SK-N-SH treated with all-trans-retinoic acid at 6 μM for 48 hours (cell line): ENCODE measurements around the gene RNPEPL1.

Experiments
- ATAC-seq: fragments of 200-7000 bp; cut with Tn5 transposase; 3 replicates; pipeline ENCODE4 v1.9.1; 2020; ENCODE audit warnings: mild to moderate bottlenecking, moderate library complexity
- ARNTL ChIP-seq: fragments of 450-650 bp; formaldehyde crosslinking; IDR thresholded peaks from 2 replicates; pipeline ENCODE4 v1.5.0; 2020; ENCODE audit warnings: low read depth, mild to moderate bottlenecking, moderate library complexity, borderline replicate concordance
- BACH2 ChIP-seq: fragments of 250-450 bp; sonication (Bioruptor Pico); IDR thresholded peaks from 2 replicates; pipeline ENCODE4 v1.9.0; 2021; ENCODE audit warnings: mild to moderate bottlenecking, borderline replicate concordance
- CSDC2 ChIP-seq: fragments of 250-450 bp; sonication (Bioruptor Pico); IDR thresholded peaks from 2 replicates; pipeline ENCODE4 v1.5.0; 2020; ENCODE audit warnings: mild to moderate bottlenecking, moderate library complexity
- ESRRG ChIP-seq: fragments of 250-450 bp; sonication (Bioruptor Pico); IDR thresholded peaks from 2 replicates; pipeline ENCODE4 v1.6.1; 2021; ENCODE audit warnings: mild to moderate bottlenecking
- GLIS3 ChIP-seq: fragments of 250-450 bp; sonication (Bioruptor Pico); IDR thresholded peaks from 2 replicates; pipeline ENCODE4 v1.5.0; 2020; ENCODE audit warnings: mild to moderate bottlenecking, moderate library complexity
- ISL1 ChIP-seq: fragments of 250-450 bp; sonication (Bioruptor Pico); IDR thresholded peaks from 2 replicates; pipeline ENCODE4 v2.1.2; 2022; ENCODE audit warnings: mild to moderate bottlenecking, moderate library complexity
- OSR1 ChIP-seq: fragments of 250-450 bp; sonication (Bioruptor Pico); IDR thresholded peaks from 2 replicates; pipeline ENCODE4 v1.8.0; 2022; ENCODE audit warnings: moderate library complexity, mild to moderate bottlenecking, inconsistent platforms
- PPARA ChIP-seq: fragments of 250-450 bp; sonication (Bioruptor Pico); IDR thresholded peaks from 2 replicates; pipeline ENCODE4 v1.5.0; 2020; ENCODE audit warnings: mild to moderate bottlenecking, borderline replicate concordance
- RARB ChIP-seq: fragments of 250-450 bp; sonication (Bioruptor Pico); IDR thresholded peaks from 2 replicates; pipeline ENCODE4 v1.8.0; 2021; ENCODE audit warnings: mild to moderate bottlenecking, moderate library complexity
- SNAI2 ChIP-seq: fragments of 250-450 bp; sonication (Bioruptor Pico); IDR thresholded peaks from 2 replicates; pipeline ENCODE4 v1.5.0; 2020; ENCODE audit warnings: mild to moderate bottlenecking, moderate library complexity
- TCF4 ChIP-seq: fragments of 250-450 bp; sonication (Bioruptor Pico); IDR thresholded peaks from 2 replicates; pipeline ENCODE4 v1.8.0; 2021; ENCODE audit warnings: mild to moderate bottlenecking, moderate library complexity, borderline replicate concordance
- TOX ChIP-seq: fragments of 250-450 bp; sonication (Bioruptor Pico); IDR thresholded peaks from 2 replicates; pipeline ENCODE4 v1.8.0; 2021; ENCODE audit warnings: mild to moderate bottlenecking, moderate library complexity, borderline replicate concordance
- ZC3H10 ChIP-seq: fragments of 250-450 bp; sonication (Bioruptor Pico); IDR thresholded peaks from 2 replicates; pipeline ENCODE4 v1.5.1; 2021; ENCODE audit warnings: mild to moderate bottlenecking, moderate library complexity
- ZFP30 ChIP-seq: fragments of 450-650 bp; formaldehyde crosslinking; IDR thresholded peaks from 2 replicates; pipeline ENCODE4 v1.5.0; 2022; ENCODE audit warnings: mild to moderate bottlenecking, moderate library complexity
- ZNF565 ChIP-seq: fragments of 450-650 bp; formaldehyde crosslinking; conservative IDR thresholded peaks from 2 replicates; pipeline ENCODE4 v1.5.0; 2020; ENCODE audit warnings: low read depth, mild to moderate bottlenecking, moderate library complexity
- ZNF70 ChIP-seq: fragments of 450-650 bp; formaldehyde crosslinking; IDR thresholded peaks from 2 replicates; pipeline ENCODE4 v1.5.0; 2020; ENCODE audit warnings: mild to moderate bottlenecking, moderate library complexity
- ZNF8 ChIP-seq: fragments of 450-650 bp; formaldehyde crosslinking; IDR thresholded peaks from 2 replicates; pipeline ENCODE4 v1.5.0; 2020; ENCODE audit warnings: mild to moderate bottlenecking, moderate library complexity
- TF ChIP-seq, protein P1 (sequence below): fragments of 250-450 bp; sonication (Bioruptor Pico); IDR thresholded peaks from 2 replicates; pipeline ENCODE4 v1.5.1; 2020; ENCODE audit warnings: low read depth, mild to moderate bottlenecking, moderate library complexity
- TF ChIP-seq, protein P2 (sequence below): fragments of 250-450 bp; sonication (Bioruptor Pico); IDR thresholded peaks from 2 replicates; pipeline ENCODE4 v1.5.1; 2021; ENCODE audit warnings: mild to moderate bottlenecking, moderate library complexity
- TF ChIP-seq, protein P3 (sequence below): fragments of 250-450 bp; sonication (Bioruptor Pico); IDR thresholded peaks from 2 replicates; pipeline ENCODE4 v1.5.0; 2020; ENCODE audit warnings: mild to moderate bottlenecking, moderate library complexity
- TF ChIP-seq, protein P4 (sequence below): fragments of 250-450 bp; sonication (Bioruptor Pico); IDR thresholded peaks from 2 replicates; pipeline ENCODE4 v1.8.0; 2021; ENCODE audit warnings: low read depth, mild to moderate bottlenecking, moderate library complexity, borderline replicate concordance
- TF ChIP-seq, protein P5 (sequence below): fragments of 250-450 bp; sonication (Bioruptor Pico); IDR thresholded peaks from 2 replicates; pipeline ENCODE4 v1.8.0; 2020; ENCODE audit warnings: mild to moderate bottlenecking, moderate library complexity, borderline replicate concordance

RNPEPL1 gene

DNA sequence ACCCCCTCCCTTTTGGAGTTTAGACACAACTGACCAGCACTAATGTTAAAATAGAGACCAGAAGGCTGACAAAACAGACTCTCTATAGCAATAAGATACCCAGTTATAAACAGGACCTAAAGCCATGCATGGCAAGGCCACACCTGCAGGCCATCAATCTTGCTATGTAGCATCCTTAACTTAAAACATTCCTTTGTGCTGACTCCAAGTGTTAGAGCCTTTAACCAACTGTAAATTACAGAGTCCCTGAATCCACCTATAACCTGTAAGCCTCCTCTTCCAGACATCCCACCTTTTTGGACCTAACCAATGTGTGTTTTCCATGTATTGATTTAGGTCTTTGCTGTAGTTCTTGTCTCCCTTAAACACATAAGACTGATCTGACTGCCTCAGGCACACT is 28.4 kb upstream of the RNPEPL1 start:
- ATAC-seq, result no peak
- TF ChIP-seq, protein P1, sequence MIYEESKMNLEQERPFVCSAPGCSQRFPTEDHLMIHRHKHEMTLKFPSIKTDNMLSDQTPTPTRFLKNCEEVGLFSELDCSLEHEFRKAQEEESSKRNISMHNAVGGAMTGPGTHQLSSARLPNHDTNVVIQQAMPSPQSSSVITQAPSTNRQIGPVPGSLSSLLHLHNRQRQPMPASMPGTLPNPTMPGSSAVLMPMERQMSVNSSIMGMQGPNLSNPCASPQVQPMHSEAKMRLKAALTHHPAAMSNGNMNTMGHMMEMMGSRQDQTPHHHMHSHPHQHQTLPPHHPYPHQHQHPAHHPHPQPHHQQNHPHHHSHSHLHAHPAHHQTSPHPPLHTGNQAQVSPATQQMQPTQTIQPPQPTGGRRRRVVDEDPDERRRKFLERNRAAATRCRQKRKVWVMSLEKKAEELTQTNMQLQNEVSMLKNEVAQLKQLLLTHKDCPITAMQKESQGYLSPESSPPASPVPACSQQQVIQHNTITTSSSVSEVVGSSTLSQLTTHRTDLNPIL, result no peak
- TF ChIP-seq ZNF70 (CRISPR knock-in tag) (no peak), ZC3H10 (no peak), BACH2 (no peak), TOX (CRISPR knock-in tag) (no peak), ESRRG (CRISPR knock-in tag) (no peak), GLIS3 (CRISPR knock-in tag) (no peak), PPARA (CRISPR knock-in tag) (no peak), ZFP30 (CRISPR knock-in tag) (no peak), RARB (CRISPR knock-in tag) (no peak), ZNF565 (CRISPR knock-in tag) (no peak), ZNF8 (CRISPR knock-in tag) (no peak), ISL1 (CRISPR knock-in tag) (no peak)
- TF ChIP-seq, protein P2, sequence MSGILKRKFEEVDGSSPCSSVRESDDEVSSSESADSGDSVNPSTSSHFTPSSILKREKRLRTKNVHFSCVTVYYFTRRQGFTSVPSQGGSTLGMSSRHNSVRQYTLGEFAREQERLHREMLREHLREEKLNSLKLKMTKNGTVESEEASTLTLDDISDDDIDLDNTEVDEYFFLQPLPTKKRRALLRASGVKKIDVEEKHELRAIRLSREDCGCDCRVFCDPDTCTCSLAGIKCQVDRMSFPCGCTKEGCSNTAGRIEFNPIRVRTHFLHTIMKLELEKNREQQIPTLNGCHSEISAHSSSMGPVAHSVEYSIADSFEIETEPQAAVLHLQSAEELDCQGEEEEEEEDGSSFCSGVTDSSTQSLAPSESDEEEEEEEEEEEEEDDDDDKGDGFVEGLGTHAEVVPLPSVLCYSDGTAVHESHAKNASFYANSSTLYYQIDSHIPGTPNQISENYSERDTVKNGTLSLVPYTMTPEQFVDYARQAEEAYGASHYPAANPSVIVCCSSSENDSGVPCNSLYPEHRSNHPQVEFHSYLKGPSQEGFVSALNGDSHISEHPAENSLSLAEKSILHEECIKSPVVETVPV (CRISPR knock-in tag), result no peak
- TF ChIP-seq, protein P3, sequence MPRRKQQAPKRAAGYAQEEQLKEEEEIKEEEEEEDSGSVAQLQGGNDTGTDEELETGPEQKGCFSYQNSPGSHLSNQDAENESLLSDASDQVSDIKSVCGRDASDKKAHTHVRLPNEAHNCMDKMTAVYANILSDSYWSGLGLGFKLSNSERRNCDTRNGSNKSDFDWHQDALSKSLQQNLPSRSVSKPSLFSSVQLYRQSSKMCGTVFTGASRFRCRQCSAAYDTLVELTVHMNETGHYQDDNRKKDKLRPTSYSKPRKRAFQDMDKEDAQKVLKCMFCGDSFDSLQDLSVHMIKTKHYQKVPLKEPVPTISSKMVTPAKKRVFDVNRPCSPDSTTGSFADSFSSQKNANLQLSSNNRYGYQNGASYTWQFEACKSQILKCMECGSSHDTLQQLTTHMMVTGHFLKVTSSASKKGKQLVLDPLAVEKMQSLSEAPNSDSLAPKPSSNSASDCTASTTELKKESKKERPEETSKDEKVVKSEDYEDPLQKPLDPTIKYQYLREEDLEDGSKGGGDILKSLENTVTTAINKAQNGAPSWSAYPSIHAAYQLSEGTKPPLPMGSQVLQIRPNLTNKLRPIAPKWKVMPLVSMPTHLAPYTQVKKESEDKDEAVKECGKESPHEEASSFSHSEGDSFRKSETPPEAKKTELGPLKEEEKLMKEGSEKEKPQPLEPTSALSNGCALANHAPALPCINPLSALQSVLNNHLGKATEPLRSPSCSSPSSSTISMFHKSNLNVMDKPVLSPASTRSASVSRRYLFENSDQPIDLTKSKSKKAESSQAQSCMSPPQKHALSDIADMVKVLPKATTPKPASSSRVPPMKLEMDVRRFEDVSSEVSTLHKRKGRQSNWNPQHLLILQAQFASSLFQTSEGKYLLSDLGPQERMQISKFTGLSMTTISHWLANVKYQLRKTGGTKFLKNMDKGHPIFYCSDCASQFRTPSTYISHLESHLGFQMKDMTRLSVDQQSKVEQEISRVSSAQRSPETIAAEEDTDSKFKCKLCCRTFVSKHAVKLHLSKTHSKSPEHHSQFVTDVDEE (CRISPR knock-in tag), result no peak

DNA sequence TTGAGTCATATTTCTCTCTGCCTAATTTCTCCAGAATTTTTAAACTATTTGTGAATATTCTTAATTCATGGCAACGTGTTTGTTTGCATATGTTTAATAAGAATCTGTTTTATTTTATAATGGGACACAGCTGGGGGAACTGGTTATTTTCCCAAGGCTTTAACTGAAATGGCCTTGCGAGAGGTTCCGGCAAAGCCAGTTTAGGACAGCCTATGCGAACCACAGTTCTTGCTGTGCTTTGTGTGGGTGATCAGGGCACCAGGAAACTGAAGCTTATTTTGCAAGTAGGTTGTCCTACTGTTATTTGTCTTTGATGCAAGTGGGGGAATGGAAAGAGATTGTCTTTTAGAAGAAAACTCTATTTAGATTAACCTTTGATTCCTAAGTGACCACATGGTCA is 17.0 kb upstream of the RNPEPL1 start:
- TF ChIP-seq ESRRG (CRISPR knock-in tag) (no peak), SNAI2 (CRISPR knock-in tag) (no peak), BACH2 (no peak), ZNF8 (CRISPR knock-in tag) (no peak), OSR1 (CRISPR knock-in tag) (no peak), PPARA (CRISPR knock-in tag) (no peak), CSDC2 (CRISPR knock-in tag) (no peak), ZNF565 (CRISPR knock-in tag) (no peak)
- TF ChIP-seq, protein P1, result no peak
- TF ChIP-seq, protein P4, sequence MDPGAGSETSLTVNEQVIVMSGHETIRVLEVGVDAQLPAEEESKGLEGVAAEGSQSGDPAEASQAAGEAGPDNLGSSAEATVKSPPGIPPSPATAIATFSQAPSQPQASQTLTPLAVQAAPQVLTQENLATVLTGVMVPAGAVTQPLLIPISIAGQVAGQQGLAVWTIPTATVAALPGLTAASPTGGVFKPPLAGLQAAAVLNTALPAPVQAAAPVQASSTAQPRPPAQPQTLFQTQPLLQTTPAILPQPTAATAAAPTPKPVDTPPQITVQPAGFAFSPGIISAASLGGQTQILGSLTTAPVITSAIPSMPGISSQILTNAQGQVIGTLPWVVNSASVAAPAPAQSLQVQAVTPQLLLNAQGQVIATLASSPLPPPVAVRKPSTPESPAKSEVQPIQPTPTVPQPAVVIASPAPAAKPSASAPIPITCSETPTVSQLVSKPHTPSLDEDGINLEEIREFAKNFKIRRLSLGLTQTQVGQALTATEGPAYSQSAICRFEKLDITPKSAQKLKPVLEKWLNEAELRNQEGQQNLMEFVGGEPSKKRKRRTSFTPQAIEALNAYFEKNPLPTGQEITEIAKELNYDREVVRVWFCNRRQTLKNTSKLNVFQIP (CRISPR knock-in tag), result no peak
- ATAC-seq, result no peak

DNA sequence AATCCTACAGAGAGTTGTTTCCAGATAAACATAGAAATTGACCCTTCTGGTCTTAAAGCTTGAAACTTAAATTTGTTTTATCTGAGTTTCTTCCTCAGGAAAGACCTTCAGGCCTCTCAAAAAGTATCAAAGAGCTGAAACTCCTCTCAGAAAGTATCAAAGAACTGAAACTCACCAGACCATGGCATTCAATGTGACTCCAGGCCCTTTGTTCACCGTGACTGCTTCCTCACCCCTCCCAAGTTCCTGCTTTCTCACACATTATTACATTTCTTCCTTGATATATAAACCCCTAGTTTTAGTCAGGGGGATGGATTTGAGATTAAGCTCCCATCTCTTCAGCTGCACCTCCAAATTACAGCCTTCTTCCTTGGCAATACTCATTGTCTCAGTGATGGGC is 16.5 kb upstream of the RNPEPL1 start:
- ATAC-seq, result no peak
- no peak for TF ChIP-seq RARB (CRISPR knock-in tag)
- TF ChIP-seq ISL1 (CRISPR knock-in tag), result no peak
- no peak for TF ChIP-seq ZNF565 (CRISPR knock-in tag)
- no peak for TF ChIP-seq ARNTL (CRISPR knock-in tag)
- TF ChIP-seq ZC3H10, result no peak
- TF ChIP-seq, protein P1, result no peak
- TF ChIP-seq, protein P5, sequence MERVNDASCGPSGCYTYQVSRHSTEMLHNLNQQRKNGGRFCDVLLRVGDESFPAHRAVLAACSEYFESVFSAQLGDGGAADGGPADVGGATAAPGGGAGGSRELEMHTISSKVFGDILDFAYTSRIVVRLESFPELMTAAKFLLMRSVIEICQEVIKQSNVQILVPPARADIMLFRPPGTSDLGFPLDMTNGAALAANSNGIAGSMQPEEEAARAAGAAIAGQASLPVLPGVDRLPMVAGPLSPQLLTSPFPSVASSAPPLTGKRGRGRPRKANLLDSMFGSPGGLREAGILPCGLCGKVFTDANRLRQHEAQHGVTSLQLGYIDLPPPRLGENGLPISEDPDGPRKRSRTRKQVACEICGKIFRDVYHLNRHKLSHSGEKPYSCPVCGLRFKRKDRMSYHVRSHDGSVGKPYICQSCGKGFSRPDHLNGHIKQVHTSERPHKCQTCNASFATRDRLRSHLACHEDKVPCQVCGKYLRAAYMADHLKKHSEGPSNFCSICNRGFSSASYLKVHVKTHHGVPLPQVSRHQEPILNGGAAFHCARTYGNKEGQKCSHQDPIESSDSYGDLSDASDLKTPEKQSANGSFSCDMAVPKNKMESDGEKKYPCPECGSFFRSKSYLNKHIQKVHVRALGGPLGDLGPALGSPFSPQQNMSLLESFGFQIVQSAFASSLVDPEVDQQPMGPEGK (CRISPR knock-in tag), result no peak
- TF ChIP-seq OSR1 (CRISPR knock-in tag), result no peak
- no peak for TF ChIP-seq BACH2
- TF ChIP-seq ZNF8 (CRISPR knock-in tag), result no peak
- no peak for TF ChIP-seq TCF4 (CRISPR knock-in tag)
- TF ChIP-seq ESRRG (CRISPR knock-in tag), result no peak
- no peak for TF ChIP-seq CSDC2 (CRISPR knock-in tag)
- TF ChIP-seq GLIS3 (CRISPR knock-in tag), result no peak
- TF ChIP-seq ZNF70 (CRISPR knock-in tag), result no peak
- TF ChIP-seq, protein P2 (CRISPR knock-in tag), result no peak
- no peak for TF ChIP-seq ZFP30 (CRISPR knock-in tag)
- no peak for TF ChIP-seq TOX (CRISPR knock-in tag)
